Skeletal muscle satellite cell (primary cell): ENCODE measurements around the gene FAM20C.

Experiments used
- H3K27me3 ChIP-seq: 2 replicates; pipeline ENCODE4 v1.7.0; 2013; ENCODE audit warnings: low read length; ENCODE audit not compliant: control insufficient read depth, insufficient read depth
- H3K36me3 ChIP-seq: 2 replicates; pipeline ENCODE4 v1.7.0; 2013; ENCODE audit warnings: mild to moderate bottlenecking, control low read depth, low read length; ENCODE audit not compliant: insufficient read depth
- H3K4me1 ChIP-seq: 2 replicates; pipeline ENCODE4 v1.7.0; 2013; ENCODE audit warnings: low read length; ENCODE audit not compliant: control insufficient read depth, insufficient read depth
- H3K4me2 ChIP-seq: 2 replicates; pipeline ENCODE4 v1.7.0; 2013; ENCODE audit warnings: mild to moderate bottlenecking, low read length
- H3K4me3 ChIP-seq: 2 replicates; pipeline ENCODE4 v1.7.0; 2013; ENCODE audit warnings: low read length
- H3K9ac ChIP-seq: 2 replicates; pipeline ENCODE4 v1.7.0; 2013; ENCODE audit warnings: mild to moderate bottlenecking, low read depth, low read length, moderate library complexity
- H3K9me3 ChIP-seq: replicated peaks from 2 replicates; pipeline ENCODE4 v1.7.0; 2013; ENCODE audit warnings: mild to moderate bottlenecking, control low read depth, low read length

The FAM20C gene

GRCh38 chr7:152702-153391, 39.5 kb upstream of the FAM20C start:
- Histone ChIP-seq H3K9ac (no peak overlapping the region), H3K27me3 (peaks cover 14% of the 10 kb centered on the region), H3K9me3 (no peaks in the 10 kb centered on the region), H3K4me3 (no peak overlapping the region), H3K36me3 (no peaks in the 10 kb centered on the region), H3K4me1 (peaks cover 20% of the 10 kb centered on the region), H3K4me2 (no peak overlapping the region)

GRCh38 chr7:153604-154003, 38.8 kb upstream of the FAM20C start:
- Histone ChIP-seq H3K4me2 (no peak overlapping the region), H3K4me3 (no peak overlapping the region), H3K27me3 (peaks cover 22% of the 10 kb centered on the region), H3K36me3 (no peaks in the 10 kb centered on the region), H3K9ac (no peak overlapping the region), H3K9me3 (no peaks in the 10 kb centered on the region), H3K4me1 (peaks cover 20% of the 10 kb centered on the region)

GRCh38 chr7:154096-154799, 38.1 kb upstream of the FAM20C start:
- no peaks in the 10 kb centered on the region for H3K9me3 ChIP-seq
- no peak overlapping the region for H3K4me3 ChIP-seq
- H3K36me3 ChIP-seq, result no peaks in the 10 kb centered on the region
- H3K27me3 ChIP-seq, result peaks cover 27% of the 10 kb centered on the region
- no peak overlapping the region for H3K4me2 ChIP-seq
- no peak overlapping the region for H3K9ac ChIP-seq
- H3K4me1 ChIP-seq, result peaks cover 20% of the 10 kb centered on the region

- H3K4me3 ChIP-seq, result no peak overlapping the region
- H3K36me3 ChIP-seq, result no peaks in the 10 kb centered on the region
- H3K4me2 ChIP-seq, result no peak overlapping the region
- H3K27me3 ChIP-seq, result peaks cover 31% of the 10 kb centered on the region
- no peak overlapping the region for H3K9ac ChIP-seq
- no peaks in the 10 kb centered on the region for H3K9me3 ChIP-seq
- H3K4me1 ChIP-seq, result peaks cover 10% of the 10 kb centered on the region
Measured at GRCh38 chr7:155469-155900, 36.9 kb upstream of the FAM20C start.

GRCh38 chr7:156111-157007, 36.0 kb upstream of the FAM20C start:
- H3K27me3 ChIP-seq, result peaks cover 40% of the 10 kb centered on the region
- peaks cover 8% of the 10 kb centered on the region for H3K4me1 ChIP-seq
- H3K4me3 ChIP-seq, result no peak overlapping the region
- no peaks in the 10 kb centered on the region for H3K9me3 ChIP-seq
- H3K9ac ChIP-seq, result no peak overlapping the region
- H3K36me3 ChIP-seq, result no peaks in the 10 kb centered on the region
- no peak overlapping the region for H3K4me2 ChIP-seq

GRCh38 chr7:157008-157310, 35.4 kb upstream of the FAM20C start:
- no peak overlapping the region for H3K4me3 ChIP-seq
- H3K9ac ChIP-seq, result no peak overlapping the region
- peaks cover 8% of the 10 kb centered on the region for H3K4me1 ChIP-seq
- peaks cover 46% of the 10 kb centered on the region for H3K27me3 ChIP-seq
- H3K9me3 ChIP-seq, result no peaks in the 10 kb centered on the region
- no peaks in the 10 kb centered on the region for H3K36me3 ChIP-seq
- no peak overlapping the region for H3K4me2 ChIP-seq

GRCh38 chr7:157771-158625, 34.4 kb upstream of the FAM20C start:
- H3K9ac ChIP-seq, result no peak overlapping the region
- H3K36me3 ChIP-seq, result no peaks in the 10 kb centered on the region
- H3K4me3 ChIP-seq, result no peak overlapping the region
- peaks cover 8% of the 10 kb centered on the region for H3K4me1 ChIP-seq
- H3K27me3 ChIP-seq, result peaks cover 56% of the 10 kb centered on the region
- H3K9me3 ChIP-seq, result no peaks in the 10 kb centered on the region
- H3K4me2 ChIP-seq, result no peak overlapping the region

GRCh38 chr7:158771-159170, 33.6 kb upstream of the FAM20C start:
- H3K4me2 ChIP-seq, result no peak overlapping the region
- H3K36me3 ChIP-seq, result no peaks in the 10 kb centered on the region

GRCh38 chr7:159370-160270, 32.8 kb upstream of the FAM20C start:
- H3K9me3 ChIP-seq, result no peaks in the 10 kb centered on the region
- peaks cover 73% of the 10 kb centered on the region for H3K27me3 ChIP-seq
- H3K9ac ChIP-seq, result no peak overlapping the region
- H3K4me3 ChIP-seq, result no peak overlapping the region
- H3K4me2 ChIP-seq, result no peak overlapping the region
- no peaks in the 10 kb centered on the region for H3K36me3 ChIP-seq
- peaks cover 8% of the 10 kb centered on the region for H3K4me1 ChIP-seq

More at GRCh38 chr7:158771-159170, 33.6 kb upstream of the FAM20C start:
- Histone ChIP-seq H3K9me3 (no peaks in the 10 kb centered on the region), H3K27me3 (peaks cover 64% of the 10 kb centered on the region), H3K4me3 (no peak overlapping the region), H3K4me1 (peaks cover 8% of the 10 kb centered on the region), H3K9ac (no peak overlapping the region)

- peaks cover 84% of the 10 kb centered on the region for H3K27me3 ChIP-seq
- H3K9ac ChIP-seq, result no peak overlapping the region
- H3K4me1 ChIP-seq, result no peaks in the 10 kb centered on the region
- H3K36me3 ChIP-seq, result no peaks in the 10 kb centered on the region
- H3K4me2 ChIP-seq, result no peak overlapping the region
- no peaks in the 10 kb centered on the region for H3K9me3 ChIP-seq
- H3K4me3 ChIP-seq, result no peak overlapping the region
Measured at GRCh38 chr7:160958-161725, 31.2 kb upstream of the FAM20C start.
